Posterior cingulate gyrus (tissue), 11 donors: Measurements from ENCODE around the gene CACNA1B.
"Not testable (repeated sequence)": the region's sequence is repeated elsewhere in the genome, so short reads cannot be mapped to it uniquely, and the experiment has no call there.

Experiments
- DNase-seq, 10 donors: peaks; one replicate each; pipeline versions ENCODE4 v3.0.0 to v3.0.0-alpha.2; 2020 to 2021; ENCODE audit warnings: mixed read lengths in 3 of 10
- intact Hi-C: fragments of 100-400 bp; cut with DNase I; formaldehyde crosslinking; loops from one replicate; pipeline ENCODE4 v1.15.1; 2023

CACNA1B gene

GRCh38 chr9:138101444-138102234, 224.1 kb downstream of the CACNA1B start:
- DNase-seq, result peak in 2 of 10 donors; percentile 58 to 68
- intact Hi-C loops, result no loop called here

DNA sequence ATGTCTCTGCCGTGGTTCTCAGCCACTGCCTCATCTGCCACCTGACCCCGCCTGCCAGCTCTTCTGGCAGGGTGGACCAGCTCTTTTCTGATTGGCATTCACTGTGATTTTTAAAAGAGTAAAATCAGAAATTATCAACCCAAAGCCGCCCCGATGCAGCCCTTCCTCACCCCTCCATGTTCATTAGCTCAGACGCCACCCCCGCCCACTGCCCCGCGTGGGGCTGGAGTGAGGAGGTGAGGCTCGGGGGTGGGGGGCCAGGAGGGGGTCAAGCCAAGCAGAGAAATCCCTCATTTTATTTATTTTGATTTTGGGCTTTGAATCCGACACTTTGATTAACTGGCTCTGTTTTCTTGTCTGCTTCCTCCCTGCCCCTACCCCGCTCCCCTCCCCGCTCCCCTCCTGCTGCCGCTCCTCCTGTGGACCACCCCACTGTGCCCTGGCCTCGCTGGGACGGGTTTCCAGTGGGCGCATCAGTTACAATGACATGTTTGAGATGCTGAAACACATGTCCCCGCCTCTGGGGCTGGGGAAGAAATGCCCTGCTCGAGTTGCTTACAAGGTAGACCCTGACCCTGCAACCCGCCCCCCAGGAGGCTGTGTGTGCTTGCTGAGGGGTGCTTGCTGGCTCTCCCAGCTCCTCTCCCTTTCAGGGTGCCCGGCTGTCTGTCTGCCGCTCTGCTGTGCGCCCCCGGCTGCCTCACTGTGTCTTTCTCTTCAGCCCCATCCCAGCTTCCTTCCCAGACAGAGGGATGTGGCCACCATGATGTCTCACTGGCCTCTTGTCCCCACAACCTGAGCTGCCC, 224.9 kb downstream of the CACNA1B start:
- peak in 1 of 10 donors; percentile 57 for DNase-seq
- intact Hi-C loops, result no loop called here

DNA sequence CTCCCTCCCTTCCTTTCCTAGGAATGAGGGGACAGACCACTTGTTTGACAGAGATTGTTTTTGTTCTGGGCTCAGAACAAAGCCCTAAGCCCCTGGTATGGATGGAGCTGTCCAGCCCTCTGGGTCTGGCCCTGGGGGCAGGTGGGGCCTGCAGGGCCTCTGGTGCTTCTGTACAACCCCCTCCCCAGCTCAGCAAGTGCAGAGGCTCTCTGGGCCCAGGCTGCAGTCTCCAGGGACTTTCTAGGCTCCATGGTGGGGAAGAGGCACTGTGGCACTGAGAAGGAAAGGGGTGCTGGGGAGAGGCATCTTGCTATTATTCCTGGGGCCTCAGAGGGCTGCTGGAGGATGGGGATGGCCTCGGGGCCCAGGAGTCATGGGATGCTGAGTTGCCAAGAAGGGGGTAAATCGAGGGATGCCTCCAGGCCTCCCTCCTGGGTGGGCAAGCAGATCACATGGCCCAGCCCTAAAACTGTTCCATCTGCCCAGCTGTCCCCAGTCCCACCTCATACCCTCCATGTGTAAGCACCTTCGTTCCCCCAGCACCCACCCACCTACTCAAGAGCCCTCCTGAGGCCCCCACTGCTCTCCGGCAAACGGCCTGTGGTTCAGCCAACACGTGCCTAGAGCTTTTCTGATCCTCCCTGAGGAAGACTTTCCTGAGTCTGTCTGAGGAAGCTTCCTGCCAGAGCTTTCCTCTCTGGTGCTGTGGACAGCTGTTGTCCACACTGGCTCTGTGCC, 225.7 kb downstream of the CACNA1B start:
- intact Hi-C loops, result no loop called here
- peak in 1 of 10 donors; percentile 26 for DNase-seq

GRCh38 chr9:138103849-138104206, 226.2 kb downstream of the CACNA1B start:
- peak in 2 of 10 donors; percentile 35 to 70 for DNase-seq
- intact Hi-C loops, result no loop called here

GRCh38 chr9:138104251-138105122, 226.9 kb downstream of the CACNA1B start:
- DNase-seq, result peak in 2 of 10 donors; percentile 69 to 80
- intact Hi-C loops, result no loop called here

DNA sequence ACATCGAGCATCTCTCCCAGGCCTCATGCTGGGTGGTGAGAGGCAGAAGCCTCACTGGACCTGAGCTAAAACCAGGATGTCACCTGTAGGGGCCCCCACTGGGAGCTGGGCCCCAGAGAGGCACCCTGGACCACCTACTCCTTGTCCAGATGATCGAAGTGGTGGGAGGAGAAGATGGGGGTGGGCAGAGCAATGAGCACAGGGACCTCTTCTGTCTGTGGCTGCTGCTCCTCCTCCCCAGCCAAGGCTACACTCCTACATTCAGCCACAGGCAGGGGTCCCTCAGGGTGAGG, 227.5 kb downstream of the CACNA1B start:
- no peak for DNase-seq
- intact Hi-C loops, result no loop called here

DNA sequence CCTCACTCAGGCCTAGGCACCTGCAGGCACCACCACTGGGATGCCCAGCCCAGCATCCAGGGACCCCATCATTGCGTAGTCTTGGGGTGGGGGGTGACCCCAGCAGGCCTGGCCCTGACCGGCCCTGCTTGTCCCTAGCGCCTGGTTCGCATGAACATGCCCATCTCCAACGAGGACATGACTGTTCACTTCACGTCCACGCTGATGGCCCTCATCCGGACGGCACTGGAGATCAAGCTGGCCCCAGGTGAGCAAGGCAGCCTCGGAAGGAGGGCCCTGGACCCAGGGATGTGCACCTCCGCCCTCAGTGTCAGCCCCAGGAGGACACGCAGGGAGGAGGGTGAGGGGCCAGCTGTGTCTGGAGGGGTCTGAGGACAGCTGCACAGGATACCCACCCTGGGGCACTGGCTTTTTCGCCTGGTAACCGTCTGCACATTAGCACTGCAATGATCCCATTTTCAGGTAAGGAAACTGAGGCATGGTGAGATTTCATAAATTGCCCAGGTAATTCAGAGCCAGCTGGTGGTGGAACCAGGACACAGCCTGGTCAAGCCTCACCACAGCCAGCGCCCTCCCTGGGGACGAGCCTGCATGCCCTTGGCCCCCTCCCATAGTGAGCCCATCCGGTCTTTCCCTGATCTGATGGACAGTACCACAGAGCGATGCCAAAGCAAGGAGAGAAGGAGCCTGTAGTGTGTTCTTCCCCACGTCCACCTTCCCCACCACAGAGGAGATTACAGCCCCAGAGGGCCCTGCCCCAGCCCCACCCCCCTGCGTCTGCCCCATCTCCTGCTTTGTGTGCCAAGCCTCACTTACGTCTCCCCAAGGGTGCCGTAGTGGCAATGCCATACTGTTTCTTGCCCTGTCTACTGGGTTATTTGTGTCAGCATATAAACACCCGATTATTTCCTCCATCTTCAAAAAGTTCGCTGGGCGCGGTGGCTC, 228.3 kb downstream of the CACNA1B start:
- intact Hi-C loops, result no loop called here
- peak in 2 of 10 donors; percentile 59 to 72 for DNase-seq

GRCh38 chr9:138107039-138107438, 229.5 kb downstream of the CACNA1B start:
- DNase-seq, intact Hi-C loops: not testable (repeated sequence)

DNA sequence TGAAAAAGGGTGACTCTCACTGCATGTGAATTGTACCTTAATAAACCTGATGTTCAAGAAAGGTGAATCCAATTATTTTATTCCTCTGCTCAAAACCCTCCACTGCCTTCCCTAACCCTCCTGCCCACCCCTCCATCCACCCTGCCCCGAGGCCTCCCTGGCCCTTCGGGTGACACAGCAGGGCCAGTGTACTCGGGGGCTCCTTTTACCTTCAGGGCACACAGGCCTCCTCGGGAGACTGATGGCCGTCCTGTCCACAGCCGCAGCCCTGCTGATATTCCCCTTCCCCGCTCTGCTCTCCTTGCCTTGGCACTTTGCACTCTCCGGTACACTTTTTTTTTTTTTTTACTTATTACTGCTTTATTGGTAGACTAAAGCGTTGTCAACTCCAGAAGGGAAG, 234.0 kb downstream of the CACNA1B start:
- peak in 1 of 10 donors; percentile 54 for DNase-seq
- intact Hi-C loops, result no loop called here

DNA sequence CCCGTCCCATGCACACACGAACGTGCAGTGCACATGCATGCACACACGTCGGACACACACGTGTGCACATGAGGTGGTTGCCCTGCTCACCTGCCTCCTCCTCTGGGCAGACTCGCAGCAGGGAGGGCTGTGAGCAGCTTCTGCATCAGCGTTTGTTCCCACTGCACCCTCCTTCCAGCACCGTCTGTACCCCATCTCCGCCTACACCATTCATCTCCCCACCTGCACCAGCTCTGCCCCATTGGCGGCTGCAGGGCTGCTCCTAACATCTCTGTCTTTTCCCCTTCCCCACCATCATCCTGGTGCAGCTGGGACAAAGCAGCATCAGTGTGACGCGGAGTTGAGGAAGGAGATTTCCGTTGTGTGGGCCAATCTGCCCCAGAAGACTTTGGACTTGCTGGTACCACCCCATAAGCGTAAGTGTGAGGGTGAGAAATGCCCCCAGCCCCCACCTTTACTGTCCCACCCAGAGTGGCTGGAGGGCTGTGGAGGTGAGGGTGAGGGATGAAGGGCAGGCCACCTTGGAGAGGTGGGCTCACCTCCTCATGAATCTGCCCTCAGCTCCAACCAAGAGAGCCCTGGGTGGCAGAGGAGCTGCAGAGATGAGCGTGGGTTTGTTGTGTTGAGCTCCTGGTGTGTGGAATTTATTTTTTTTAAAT, 234.6 kb downstream of the CACNA1B start:
- peak in 3 of 10 donors; percentile 32 to 88 (median 74) for DNase-seq
- intact Hi-C loops, result no loop called here

GRCh38 chr9:138112791-138113600, 235.4 kb downstream of the CACNA1B start:
- intact Hi-C loops, result no loop called here
- DNase-seq, result peak in 3 of 10 donors; percentile 7 to 86 (median 62)

GRCh38 chr9:138113701-138114325, 236.2 kb downstream of the CACNA1B start:
- intact Hi-C loops, result not testable (repeated sequence)
- peak in 4 of 10 donors; percentile 5 to 88 (median 64) for DNase-seq

GRCh38 chr9:138114501-138115245, 237.1 kb downstream of the CACNA1B start:
- DNase-seq, result no peak
- intact Hi-C loops, result no loop called here

- DNase-seq, result peak in 1 of 10 donors; percentile 35
- intact Hi-C loops, result no loop called here
Measured at GRCh38 chr9:138115506-138115905, 237.9 kb downstream of the CACNA1B start.

DNA sequence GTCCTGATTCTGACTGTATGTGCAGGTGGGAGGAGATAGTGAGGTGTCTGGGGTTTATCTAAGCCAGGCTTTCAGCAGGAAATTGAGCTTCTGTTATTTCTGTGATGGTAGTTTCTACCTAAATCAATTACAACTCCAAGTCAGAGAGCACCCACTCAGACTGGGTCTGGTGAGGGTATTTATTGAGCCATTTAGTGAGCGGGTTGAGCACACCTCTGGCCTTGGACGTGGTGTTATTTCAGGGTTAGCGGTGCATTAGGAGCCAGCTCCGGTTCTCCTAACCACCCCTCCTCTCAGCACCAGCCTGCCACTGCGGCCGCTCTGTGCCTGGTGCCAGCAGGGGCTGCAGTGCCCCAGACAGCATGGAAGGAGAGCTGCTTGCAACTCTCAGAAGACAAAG, 238.9 kb downstream of the CACNA1B start:
- DNase-seq, result no peak
- intact Hi-C loops, result no loop called here

DNA sequence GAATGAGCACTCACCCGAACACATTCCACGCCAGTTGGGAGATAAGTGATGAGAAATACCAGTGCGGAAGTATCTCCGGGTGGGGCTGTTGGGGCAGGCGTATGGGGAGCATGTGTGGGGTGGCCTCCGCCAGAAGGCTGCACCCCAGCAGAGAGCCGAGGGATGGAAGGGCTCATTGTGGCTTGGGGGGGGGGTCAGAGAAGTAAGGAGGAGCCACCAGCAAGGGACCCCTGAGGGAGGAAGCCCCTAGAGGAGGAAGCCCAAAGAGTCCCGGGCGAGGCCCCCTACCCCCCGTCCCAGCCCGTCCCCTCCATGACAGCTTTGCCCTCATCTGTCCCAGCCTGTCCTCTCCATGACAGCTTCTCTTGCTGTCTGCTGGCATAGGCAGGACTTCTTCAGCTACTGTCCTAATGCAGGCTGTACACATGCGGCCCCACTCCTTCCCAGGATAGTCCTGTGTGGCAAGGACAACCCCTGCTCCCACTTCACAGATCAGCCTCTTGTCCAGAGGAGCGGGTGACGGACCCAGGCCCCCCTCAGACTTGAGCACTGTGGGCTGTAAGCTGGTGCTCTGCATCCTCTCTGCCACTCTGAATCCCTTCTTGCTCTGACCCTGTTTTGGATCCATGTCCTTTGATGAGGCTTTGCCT, 239.6 kb downstream of the CACNA1B start:
- peak in 1 of 10 donors; percentile 34 for DNase-seq
- intact Hi-C loops, result no loop called here
